SK-N-SH (cell line): ENCODE data around the gene TCEA3. TPM values are rescaled to one million over a fixed set of nuclear protein-coding genes. Genes with fewer than 3 reads are reported as not detected.

ENCODE experiments used
- CTCF ChIA-PET: fragments of 300-600, 350-600 bp; formaldehyde crosslinking; extraction: SDS; loops from one replicate; lab custom pipeline; 2021; lab: Yijun Ruan, JAX
- POLR2A ChIA-PET: fragments of 350-600 bp; sonication (Branson Sonifier 250); formaldehyde crosslinking; extraction: SDS; loops from one replicate; lab custom pipeline; 2020; ENCODE audit warnings: antibody characterized with exemption, inconsistent platforms; lab: Yijun Ruan, JAX
- DNase-seq: peaks from one replicate; pipeline ENCODE4 v3.0.0; 2012
- H2AFZ ChIP-seq: fragments of 200-600 bp; sonication (generic); 2 replicates; pipeline ENCODE4 v1.8.1; 2016; ENCODE audit warnings: antibody characterized with exemption, mild to moderate bottlenecking, low read depth
- H3F3A ChIP-seq: fragments of 200-600 bp; sonication (generic); replicated peaks from 2 replicates; pipeline ENCODE3; 2016; ENCODE audit warnings: antibody characterized with exemption, mild to moderate bottlenecking; ENCODE audit not compliant: insufficient read depth
- H3K27ac ChIP-seq, 2 experiments: fragments of 200-500 bp in 1 of 2; fragments of 200-600 bp in 1 of 2; sonication (Bioruptor generic) in 1 of 2; sonication (generic), shearing (Covaris generic) in 1 of 2; 2 replicates each; pipeline versions ENCODE4 v1.5.1 to v1.6.1; 2014 to 2016; ENCODE audit warnings: low read depth in 2 of 2, inconsistent platforms in 1 of 2, low read length in 1 of 2, mild to moderate bottlenecking in 1 of 2, mixed read lengths in 1 of 2
- H3K27me3 ChIP-seq: fragments of 200-600 bp; sonication (generic), shearing (Covaris generic); 2 replicates; pipeline ENCODE4 v1.6.1; 2016; ENCODE audit warnings: mixed run types; ENCODE audit not compliant: insufficient read depth
- H3K36me3 ChIP-seq, 2 experiments: fragments of 200-500 bp in 1 of 2; fragments of 200-600 bp in 1 of 2; sonication (Bioruptor generic) in 1 of 2; sonication (generic) in 1 of 2; replicated peaks in 1 of 2; 2 replicates each; pipeline versions ENCODE3 to v1.5.1; 2014 to 2016; ENCODE audit warnings: low read length in 1 of 2, mild to moderate bottlenecking in 1 of 2; ENCODE audit not compliant: insufficient read depth in 2 of 2, control insufficient read depth in 1 of 2
- H3K4me1 ChIP-seq, 2 experiments: fragments of 200-500 bp in 1 of 2; fragments of 200-600 bp in 1 of 2; sonication (Bioruptor generic) in 1 of 2; sonication (generic), shearing (Covaris generic) in 1 of 2; 2 replicates each; pipeline versions ENCODE4 v1.5.1 to v1.6.1; 2014 to 2016; ENCODE audit warnings: low read depth in 1 of 2, low read length in 1 of 2, mixed run types in 1 of 2; ENCODE audit not compliant: insufficient read depth in 2 of 2, control insufficient read depth in 1 of 2
- H3K4me2 ChIP-seq: fragments of 200-600 bp; sonication (generic), shearing (Covaris generic); 2 replicates; pipeline ENCODE4 v1.6.1; 2017; ENCODE audit warnings: mixed run types
- H3K4me3 ChIP-seq, 2 experiments: fragments of 200-500 bp in 1 of 2; fragments of 200-600 bp in 1 of 2; sonication (Bioruptor generic) in 1 of 2; sonication (generic), shearing (Covaris generic) in 1 of 2; 2 replicates each; pipeline versions ENCODE4 v1.5.1 to v1.8.1; 2014 to 2016; ENCODE audit warnings: low read depth in 2 of 2, inconsistent platforms in 1 of 2, low read length in 1 of 2, mild to moderate bottlenecking in 1 of 2, mixed read lengths in 1 of 2, moderate library complexity in 1 of 2
- H3K79me2 ChIP-seq: fragments of 200-600 bp; sonication (generic); 2 replicates; pipeline ENCODE4 v1.8.1; 2017; ENCODE audit warnings: mild to moderate bottlenecking; ENCODE audit not compliant: insufficient read depth
- H3K9ac ChIP-seq: fragments of 200-600 bp; sonication (generic); 2 replicates; pipeline ENCODE4 v1.6.1; 2017; ENCODE audit warnings: mixed run types
- H3K9me2 ChIP-seq: fragments of 200-600 bp; sonication (generic); 2 replicates; pipeline ENCODE4 v1.6.1; 2017; ENCODE audit warnings: mixed run types
- H3K9me3 ChIP-seq: fragments of 200-600 bp; sonication (generic); 2 replicates; pipeline ENCODE4 v1.6.1; 2017; ENCODE audit warnings: mixed run types, mild to moderate bottlenecking, moderate library complexity
- H4K20me1 ChIP-seq: fragments of 200-600 bp; sonication (generic); 2 replicates; pipeline ENCODE4 v1.6.1; 2017; ENCODE audit warnings: mild to moderate bottlenecking, mixed run types; ENCODE audit not compliant: insufficient read depth
- CTCF ChIP-seq: fragments of 200-600 bp; sonication (generic); IDR thresholded peaks from 2 replicates; pipeline ENCODE4 v1.6.1; 2017; ENCODE audit warnings: antibody characterized with exemption, mild to moderate bottlenecking, moderate library complexity
- ELF1 ChIP-seq: IDR thresholded peaks from 2 replicates; pipeline ENCODE4 v1.4.0; 2012
- EP300 ChIP-seq, 2 experiments: IDR thresholded peaks; 2 replicates each; pipeline versions ENCODE4 v1.4.0 to v1.6.1; 2012; ENCODE audit warnings: borderline replicate concordance in 1 of 2, low read depth in 1 of 2, low read length in 1 of 2
- FOXM1 ChIP-seq: IDR thresholded peaks from 2 replicates; pipeline ENCODE4 v1.4.0; 2012; ENCODE audit warnings: low read depth, mild to moderate bottlenecking
- GATA2 ChIP-seq: sonication (generic); formaldehyde crosslinking; IDR thresholded peaks from 2 replicates; pipeline ENCODE4 v1.5.0; 2020; ENCODE audit warnings: mild to moderate bottlenecking, missing genetic modification reagents
- IRF3 ChIP-seq: fragments of 150-350 bp; IDR thresholded peaks from 2 replicates; pipeline ENCODE4 v1.6.1; 2016; ENCODE audit warnings: mild to moderate bottlenecking, low read depth, low read length
- NFIC ChIP-seq: IDR thresholded peaks from 2 replicates; pipeline ENCODE4 v1.4.0; 2012; ENCODE audit warnings: borderline replicate concordance
- NRF1 ChIP-seq: IDR thresholded peaks from 2 replicates; pipeline ENCODE4 v1.6.1; 2012; ENCODE audit warnings: low read depth, mild to moderate bottlenecking, low read length
- RAD21 ChIP-seq: IDR thresholded peaks from 2 replicates; pipeline ENCODE4 v1.6.1; 2012; ENCODE audit warnings: mild to moderate bottlenecking, low read length
- REST ChIP-seq: IDR thresholded peaks from 2 replicates; pipeline ENCODE4 v1.6.1; 2012; ENCODE audit warnings: mild to moderate bottlenecking, low read depth, low read length, moderate library complexity
- RXRA ChIP-seq: IDR thresholded peaks from 2 replicates; pipeline ENCODE4 v1.4.0; 2012; ENCODE audit warnings: low read depth, mild to moderate bottlenecking, borderline replicate concordance
- SMC3 ChIP-seq: IDR thresholded peaks from 2 replicates; pipeline ENCODE4 v1.6.1; 2012; ENCODE audit warnings: low read depth, low read length, improper control_type of control experiment
- TAF1 ChIP-seq: IDR thresholded peaks from 2 replicates; pipeline ENCODE4 v1.6.1; 2012; ENCODE audit warnings: low read depth, mild to moderate bottlenecking, low read length, moderate library complexity, borderline replicate concordance
- TEAD4 ChIP-seq: IDR thresholded peaks from 2 replicates; pipeline ENCODE4 v1.4.0; 2012; ENCODE audit warnings: mild to moderate bottlenecking, borderline replicate concordance; ENCODE audit not compliant: insufficient read depth
- USF1 ChIP-seq: IDR thresholded peaks from 2 replicates; pipeline ENCODE4 v1.4.0; 2012; ENCODE audit warnings: low read depth, borderline replicate concordance
- WGBS: methylation state at CpG from one replicate; pipeline ENCODE4 v1.1.6; 2017; ENCODE audit warnings: low lambda C conversion rate; 5-methylcytosine and 5-hydroxymethylcytosine counted together
- polyA plus RNA-seq, 3 experiments: library from polyadenylated mRNA; depleted of rRNA; stranded (reverse); fragments of >200 nt; gene quantifications; 2 replicates each; pipeline ENCODE4 v1.2.3, GENCODE V29; 2012

Gene TCEA3
- polyA plus RNA-seq, 1 of the 3 experiments (the other 2 are of a cell fraction), result 1.1 TPM

GRCh38 chr1:23426828-23427227 lies 2.3 kb upstream of the TCEA3 start:
- 86% methylated on average over 2 of the region's 2 CpGs for WGBS
- no peak for DNase-seq
- no peak overlapping the region for H3K27ac ChIP-seq
- CTCF ChIA-PET, result interaction anchor here (0.6 to 1.2 kb wide), 3 partner anchors 9 to 210 kb away, joined by 3 read pairs; no protein-coding TSS in a partner anchor
- H3K4me2 ChIP-seq, result no peak overlapping the region
- peaks cover 6 to 30% of the 10 kb centered on the region in 2 experiments for H3K36me3 ChIP-seq
- H2AFZ ChIP-seq, result no peak overlapping the region
- H3K9me3 ChIP-seq, result no peaks in the 10 kb centered on the region
- TF ChIP-seq REST, result no peak
- TF ChIP-seq RAD21, result no peak
- TF ChIP-seq ELF1, result no peak
- no peak for TF ChIP-seq RXRA
- no peak for TF ChIP-seq FOXM1
- no peak for TF ChIP-seq GATA2
- TF ChIP-seq SMC3, result no peak
- no peak for TF ChIP-seq CTCF
- no peak for TF ChIP-seq EP300 (IDR thresholded peaks at IDR 0.05; ENCODE audit: borderline replicate concordance in 1 of 2, low read depth in 1 of 2, low read length in 1 of 2)
- no peak for TF ChIP-seq TEAD4
- TF ChIP-seq NFIC, result no peak
- no peak for TF ChIP-seq USF1
- no peak overlapping the region for H3K4me3 ChIP-seq
- no peaks in the 10 kb centered on the region for H3K9me2 ChIP-seq
- POLR2A ChIA-PET, result no interaction called here
- no peaks in the 10 kb centered on the region for H3K79me2 ChIP-seq
- H3K9ac ChIP-seq, result no peak overlapping the region
- H3K4me1 ChIP-seq, result peaks cover 0 to 18% of the 10 kb centered on the region in 2 experiments; a peak in 1 of 4 replicates
- no peaks in the 10 kb centered on the region for H3F3A ChIP-seq
- H4K20me1 ChIP-seq, result no peaks in the 10 kb centered on the region
- no peaks in the 10 kb centered on the region for H3K27me3 ChIP-seq

- Histone ChIP-seq H3K4me3 (no peak overlapping the region), H3K27ac (no peak overlapping the region), H3K36me3 (peaks cover 0 to 16% of the 10 kb centered on the region in 2 experiments), H3K9me3 (no peaks in the 10 kb centered on the region), H3K27me3 (no peaks in the 10 kb centered on the region), H4K20me1 (no peaks in the 10 kb centered on the region), H3F3A (no peaks in the 10 kb centered on the region), H3K9ac (no peak overlapping the region), H3K4me2 (no peak overlapping the region), H3K79me2 (no peaks in the 10 kb centered on the region), H3K4me1 (peaks cover 0 to 18% of the 10 kb centered on the region in 2 experiments; a peak in 1 of 4 replicates), H3K9me2 (no peaks in the 10 kb centered on the region), H2AFZ (no peak overlapping the region)
- no peak for DNase-seq
- WGBS, result 93% methylated on average over 5 of the region's 5 CpGs
- TF ChIP-seq IRF3 (no peak), TAF1 (no peak), EP300 (IDR thresholded peaks at IDR 0.05; ENCODE audit: borderline replicate concordance in 1 of 2, low read depth in 1 of 2, low read length in 1 of 2) (no peak), NRF1 (no peak)
- POLR2A ChIA-PET, result no interaction called here
- CTCF ChIA-PET, result no interaction called here
Observed at GRCh38 chr1:23425193-23425494, 596 bp upstream of the TCEA3 start.
